HL-60/S4 treated with phorbol 12-myristate 13-acetate at 8.2 ng/mL for 4 days and 3 days (cell line): ENCODE data around the gene SEMA3C.

Source experiments
- in situ Hi-C: fragments of 300-500 bp; cut with MboI; formaldehyde crosslinking; loops from 2 replicates; pipeline ENCODE4 v1.15.0; 2022; ENCODE audit warnings: low sequenced_read_pairs

Gene SEMA3C

DNA sequence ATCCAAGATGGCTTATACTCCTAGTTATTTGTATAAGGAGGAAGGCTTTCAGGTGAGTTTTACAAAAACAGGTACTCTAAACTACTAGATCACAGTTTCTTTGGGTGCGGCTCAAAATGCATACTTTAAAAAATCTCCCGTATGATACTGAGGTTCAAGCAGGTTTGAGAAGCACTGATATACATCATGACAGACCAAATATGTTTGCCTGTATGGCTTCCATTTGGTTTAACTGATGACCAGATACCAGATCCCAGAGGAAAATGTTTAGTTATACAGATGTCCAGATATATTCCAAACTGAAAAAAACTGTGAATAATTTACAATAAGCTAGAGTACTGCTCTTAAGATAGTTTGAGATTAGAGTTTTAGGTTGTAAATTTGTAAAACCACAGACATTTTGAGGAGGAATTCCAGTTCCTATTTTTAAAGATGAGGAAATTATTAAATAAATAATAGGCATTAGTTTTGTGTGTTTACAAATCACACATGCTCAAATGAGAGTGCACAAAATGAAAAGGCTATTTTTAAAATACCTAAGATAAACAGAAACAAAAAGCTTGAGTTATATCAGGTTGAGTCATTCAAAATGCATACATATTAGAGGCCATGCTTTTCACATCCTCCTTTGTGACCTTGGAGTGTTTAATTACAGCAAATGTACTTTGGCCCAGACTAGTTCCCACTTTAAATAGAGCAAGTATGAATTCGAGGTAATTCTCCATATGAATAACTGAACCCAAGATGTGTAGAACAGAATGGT is 60.5 kb downstream of the SEMA3C start:
- in situ Hi-C loops = no loop called here

- in situ Hi-C loops = no loop called here
Measured at GRCh38 chr7:80856769-80857168, 62.1 kb downstream of the SEMA3C start.

GRCh38 chr7:80851896-80852476 is 66.9 kb downstream of the SEMA3C start:
- in situ Hi-C loops = no loop called here

- in situ Hi-C loops = no loop called here
Measured at GRCh38 chr7:80848841-80849240, 70.0 kb downstream of the SEMA3C start.

GRCh38 chr7:80847895-80848294 is 71.0 kb downstream of the SEMA3C start:
- in situ Hi-C loops = no loop called here

DNA sequence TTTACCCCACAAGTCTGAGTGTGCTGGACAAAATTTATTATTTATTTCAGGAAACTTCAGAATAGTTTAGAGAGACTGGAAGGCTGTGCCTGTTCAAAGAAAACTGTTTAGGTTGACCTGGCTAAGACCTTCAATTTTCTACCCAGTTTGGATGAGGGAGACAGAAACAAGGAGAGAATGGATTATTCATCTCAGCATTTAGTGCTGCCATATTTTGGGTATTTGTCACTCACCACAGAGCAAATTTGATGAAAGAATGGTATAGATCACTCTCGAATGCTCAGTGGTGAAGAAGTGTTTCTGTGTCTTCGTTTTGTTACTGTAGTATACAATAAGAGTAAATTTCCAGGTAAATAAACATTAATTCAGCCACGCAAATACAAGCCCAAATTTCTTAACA is 71.8 kb downstream of the SEMA3C start:
- in situ Hi-C loops = no loop called here

GRCh38 chr7:80844916-80845315 is 73.9 kb downstream of the SEMA3C start:
- in situ Hi-C loops = no loop called here

DNA sequence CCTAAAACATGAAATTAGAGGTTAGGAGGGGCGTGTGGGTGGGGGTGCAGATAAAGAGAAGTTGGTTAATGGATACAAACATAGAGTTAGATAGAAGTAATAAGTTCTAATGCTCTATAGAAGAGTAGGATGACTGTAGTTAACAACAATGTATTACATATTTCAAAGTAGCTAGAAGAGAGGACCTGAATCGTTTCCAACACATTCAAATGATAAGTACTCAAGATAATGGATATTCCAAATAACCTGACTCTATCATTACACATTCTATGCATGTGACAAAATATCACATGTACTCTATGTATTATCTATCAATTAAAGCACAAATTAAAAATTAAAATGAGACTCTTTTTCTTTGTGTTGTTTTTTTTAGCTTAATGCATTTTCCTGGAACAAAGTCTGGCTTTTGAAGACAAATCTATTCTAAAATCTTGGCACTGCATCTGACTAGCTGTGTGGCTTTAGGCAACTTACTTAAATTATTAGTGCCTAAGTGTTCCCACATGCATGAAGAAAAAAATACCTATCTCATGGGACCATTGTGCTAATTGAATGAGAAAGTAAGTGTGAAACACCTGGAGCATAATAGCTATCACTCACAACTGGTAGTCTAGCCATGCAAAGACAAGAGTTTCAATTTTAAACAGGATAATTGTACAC is 75.7 kb downstream of the SEMA3C start:
- in situ Hi-C loops = no loop called here

DNA sequence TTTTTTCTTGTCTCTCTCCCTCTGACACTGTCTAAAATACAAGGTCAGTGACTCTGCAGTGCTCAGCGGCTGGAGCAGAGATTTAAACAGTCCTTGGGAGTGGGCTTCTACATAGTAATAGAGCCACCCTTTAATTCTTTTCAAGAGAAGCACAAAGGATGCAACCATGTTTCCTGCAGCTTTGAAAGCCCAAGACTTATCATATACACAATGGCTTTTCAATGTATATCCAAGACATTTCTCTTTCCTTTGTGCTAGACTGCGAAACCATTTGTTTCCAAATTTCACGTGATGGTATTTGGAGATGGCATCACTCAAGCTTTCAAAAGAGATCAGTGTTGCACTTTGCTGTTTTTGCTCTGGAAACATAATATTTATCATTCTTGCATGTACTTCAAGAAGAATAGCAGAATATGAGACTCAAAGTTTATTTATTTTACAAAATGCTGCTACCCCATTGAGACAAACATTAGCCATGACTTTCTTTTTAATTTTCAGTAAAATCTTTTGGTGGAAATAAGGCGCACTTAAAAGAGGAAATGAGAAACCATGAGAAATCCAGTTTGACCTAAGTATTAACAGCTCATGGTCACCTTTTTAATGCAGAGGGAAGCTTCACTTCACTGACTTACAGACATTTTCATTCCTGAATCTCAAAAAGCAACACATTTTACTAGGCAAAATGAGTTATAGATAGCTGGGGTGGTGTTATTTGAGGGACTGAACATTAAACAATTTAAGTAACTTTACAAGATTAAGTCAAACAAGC is 76.6 kb downstream of the SEMA3C start:
- in situ Hi-C loops = no loop called here

GRCh38 chr7:80841423-80841955 is 77.4 kb downstream of the SEMA3C start:
- in situ Hi-C loops = no loop called here

- in situ Hi-C loops = no loop called here
Measured at GRCh38 chr7:80840681-80841080, 78.2 kb downstream of the SEMA3C start.

DNA sequence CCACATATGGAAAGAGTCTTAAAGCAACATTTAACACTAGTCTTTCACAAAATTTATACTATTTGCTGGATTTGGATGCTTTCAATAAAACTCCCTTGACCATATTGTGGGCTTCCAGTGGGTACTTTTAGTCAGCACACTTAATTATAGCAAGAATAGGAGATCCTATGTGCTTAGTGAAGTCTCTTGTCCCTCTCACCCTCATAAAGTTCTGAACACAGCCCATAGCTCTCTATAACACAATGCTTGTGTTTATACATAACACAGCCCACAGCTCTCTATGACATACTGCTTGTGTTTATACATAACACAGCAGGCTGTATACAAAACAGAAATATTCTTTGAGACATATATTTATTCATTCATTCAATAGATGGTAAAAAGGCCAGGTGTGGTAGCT is 79.0 kb downstream of the SEMA3C start:
- in situ Hi-C loops = no loop called here

DNA sequence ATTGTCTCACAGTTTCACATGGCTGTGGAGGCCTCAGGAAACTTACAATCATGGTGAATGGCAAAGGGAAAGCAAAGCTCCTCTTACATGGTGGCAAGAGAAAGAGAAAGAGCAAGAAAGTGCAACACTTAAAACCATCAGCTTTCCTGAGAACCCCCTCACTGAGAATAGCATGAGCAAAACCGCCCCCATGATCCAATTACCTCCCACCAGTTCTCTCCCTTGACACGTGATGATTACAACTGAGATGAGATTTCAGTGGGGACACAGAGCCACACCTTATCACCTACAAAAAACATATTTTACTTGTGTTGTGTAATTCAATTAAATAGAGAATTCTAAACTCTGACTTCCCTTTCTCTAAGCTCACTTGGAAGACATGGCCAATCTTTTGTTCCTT is 80.2 kb downstream of the SEMA3C start:
- in situ Hi-C loops = no loop called here

DNA sequence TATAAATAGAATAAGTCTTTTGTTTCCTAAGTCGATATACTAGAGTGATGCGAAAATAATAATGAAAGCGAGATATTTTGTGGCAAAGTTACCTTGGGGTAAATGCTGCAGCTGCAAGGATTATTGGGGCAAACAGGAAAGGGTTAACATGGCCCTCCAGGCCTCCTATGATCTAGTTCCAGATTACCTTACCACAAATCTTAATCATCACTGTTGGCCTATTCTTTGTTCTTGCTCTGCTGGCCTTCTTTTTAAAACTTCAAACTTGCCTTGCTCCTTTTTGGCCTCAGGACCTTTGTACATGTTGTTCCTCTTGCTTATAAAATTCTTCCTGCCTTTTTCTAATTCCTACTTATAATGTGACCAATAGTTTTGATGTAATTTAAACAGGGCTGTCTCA is 81.5 kb downstream of the SEMA3C start:
- in situ Hi-C loops = no loop called here

DNA sequence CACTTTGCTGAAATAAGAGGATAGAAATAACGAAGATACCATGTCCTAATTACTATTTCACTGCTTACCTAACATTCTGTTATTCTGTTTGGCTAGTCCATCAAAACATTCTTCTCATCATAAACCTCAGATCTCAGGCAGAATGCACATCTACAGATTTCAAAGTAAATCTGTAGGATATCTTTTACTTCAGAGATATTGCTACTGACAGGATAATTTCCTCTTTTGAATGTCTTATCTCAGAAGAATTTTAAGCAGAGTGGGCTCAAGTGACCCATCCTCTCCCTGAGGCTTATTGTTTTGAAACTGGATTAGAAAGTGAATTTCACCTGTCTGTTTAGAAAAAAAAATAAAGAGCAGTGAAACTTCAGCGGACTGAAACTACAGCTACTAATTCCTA is 83.6 kb downstream of the SEMA3C start:
- in situ Hi-C loops = no loop called here

GRCh38 chr7:80833289-80834268 is 85.3 kb downstream of the SEMA3C start:
- in situ Hi-C loops = no loop called here

DNA sequence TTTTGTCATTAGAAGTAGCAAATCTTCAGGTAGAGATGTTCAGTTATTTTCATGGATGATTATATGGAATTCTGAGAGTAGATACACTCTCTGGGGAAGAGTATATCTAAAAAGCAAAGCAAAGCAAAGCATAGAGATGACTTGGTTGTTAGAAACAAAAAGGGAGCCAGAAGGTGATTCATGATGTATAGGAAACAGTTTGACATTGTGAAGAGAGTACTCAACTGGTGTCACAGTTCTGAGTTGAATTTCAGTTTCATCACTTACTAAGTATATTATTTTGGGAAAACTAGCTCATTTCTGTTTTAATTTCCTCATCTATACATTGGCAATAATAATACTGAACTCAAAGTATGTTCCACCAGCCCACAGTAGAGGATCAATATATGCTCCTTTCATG is 86.8 kb downstream of the SEMA3C start:
- in situ Hi-C loops = no loop called here

- in situ Hi-C loops = no loop called here
Measured at GRCh38 chr7:80830584-80831285, 88.1 kb downstream of the SEMA3C start.

GRCh38 chr7:80830010-80830409 is 88.8 kb downstream of the SEMA3C start:
- in situ Hi-C loops = no loop called here
